CD14-positive monocyte (primary cell): Measurements from ENCODE around the gene KRTAP10-6. TPM values are rescaled to one million over a fixed set of nuclear protein-coding genes. Genes with fewer than 3 reads are reported as not detected.

Experiments
- DNase-seq, 3 donors: peaks; one replicate each; pipeline ENCODE4 v3.0.0-alpha.2; 2011 to 2022
- H2AFZ ChIP-seq: 2 replicates; pipeline ENCODE4 v1.6.0; 2012; ENCODE audit warnings: mild to moderate bottlenecking, low read depth, low read length, inconsistent platforms; ENCODE audit not compliant: insufficient read depth, poor library complexity, severe bottlenecking
- H3K27ac ChIP-seq, 2 donors: 1 replicate in 1 of 2; 2 replicates in 1 of 2; pipeline ENCODE4 v1.5.1; 2012 to 2013; ENCODE audit warnings: low read length in 2 of 2, control low read depth in 1 of 2, inconsistent platforms in 1 of 2, low read depth in 1 of 2, mild to moderate bottlenecking in 1 of 2
- H3K27me3 ChIP-seq, 2 donors: one replicate each; pipeline versions ENCODE4 v1.6.0 to v1.6.1; 2011 to 2013; ENCODE audit warnings: low read length in 2 of 2; ENCODE audit not compliant: control insufficient read depth in 2 of 2, insufficient read depth in 2 of 2
- H3K36me3 ChIP-seq, 2 donors: replicated peaks in 1 of 2; 1 replicate in 1 of 2; 2 replicates in 1 of 2; pipeline versions ENCODE4 v1.5.1 to v1.6.1; 2012 to 2013; ENCODE audit warnings: low read length in 2 of 2, control low read depth in 1 of 2, inconsistent platforms in 1 of 2, mild to moderate bottlenecking in 1 of 2; ENCODE audit not compliant: insufficient read depth in 2 of 2, control insufficient read depth in 1 of 2
- H3K4me1 ChIP-seq, 2 donors: 1 replicate in 1 of 2; 2 replicates in 1 of 2; pipeline versions ENCODE4 v1.5.1 to v1.6.1; 2012 to 2013; ENCODE audit warnings: low read length in 2 of 2, control low read depth in 1 of 2, inconsistent platforms in 1 of 2, mild to moderate bottlenecking in 1 of 2, moderate library complexity in 1 of 2; ENCODE audit not compliant: insufficient read depth in 2 of 2, control insufficient read depth in 1 of 2
- H3K4me2 ChIP-seq: replicated peaks from 2 replicates; pipeline ENCODE3; 2012; ENCODE audit warnings: low read length, moderate library complexity, mild to moderate bottlenecking; ENCODE audit not compliant: poor library complexity, severe bottlenecking; ENCODE audit errors: extremely low read depth
- H3K4me3 ChIP-seq, 3 experiments: fragments of 200-600 bp in 1 of 3; sonication (generic) in 1 of 3; replicated peaks in 1 of 3; 1 replicate in 2 of 3; 2 replicates in 1 of 3; pipeline ENCODE4 v1.5.1; 2011 to 2013; ENCODE audit warnings: low read length in 3 of 3, mild to moderate bottlenecking in 3 of 3, control low read depth in 2 of 3, low read depth in 2 of 3, inconsistent platforms in 1 of 3, moderate library complexity in 1 of 3
- H3K79me2 ChIP-seq: 2 replicates; pipeline ENCODE4 v1.6.0; 2012; ENCODE audit warnings: mild to moderate bottlenecking, control low read depth, inconsistent platforms, low read length, moderate library complexity; ENCODE audit not compliant: insufficient read depth
- H3K9ac ChIP-seq: 2 replicates; pipeline ENCODE4 v1.6.0; 2017; ENCODE audit warnings: low read length, mild to moderate bottlenecking; ENCODE audit not compliant: insufficient read depth, poor library complexity, severe bottlenecking
- H3K9me3 ChIP-seq, 2 donors: replicated peaks in 1 of 2; 1 replicate in 1 of 2; 2 replicates in 1 of 2; pipeline versions ENCODE4 v1.5.1 to v1.6.1; 2012 to 2013; ENCODE audit warnings: low read length in 2 of 2, control low read depth in 1 of 2; ENCODE audit not compliant: control insufficient read depth in 1 of 2, insufficient read depth in 1 of 2
- H4K20me1 ChIP-seq: 2 replicates; pipeline ENCODE4 v1.6.0; 2012; ENCODE audit warnings: mild to moderate bottlenecking, low read length, control low read depth, moderate library complexity; ENCODE audit not compliant: insufficient read depth
- H3K27ac Mint-ChIP-seq, 7 donors: one replicate each; pipeline ENCODE4 v1.8.0; 2020; ENCODE audit warnings: mild to moderate bottlenecking in 7 of 7, mixed read lengths in 7 of 7, moderate library complexity in 6 of 7, inconsistent platforms in 2 of 7
- H3K27me3 Mint-ChIP-seq, 3 donors: one replicate each; pipeline ENCODE4 v1.8.0; 2021 to 2022; ENCODE audit warnings: low read depth in 3 of 3, mild to moderate bottlenecking in 3 of 3, mixed read lengths in 3 of 3, moderate library complexity in 3 of 3, inconsistent platforms in 1 of 3
- H3K36me3 Mint-ChIP-seq, 2 donors: one replicate each; pipeline ENCODE4 v1.8.0; 2020; ENCODE audit warnings: mixed read lengths in 2 of 2, inconsistent platforms in 1 of 2, mild to moderate bottlenecking in 1 of 2
- H3K4me1 Mint-ChIP-seq: one replicate; pipeline ENCODE4 v1.8.0; 2020; ENCODE audit warnings: mild to moderate bottlenecking, mixed read lengths
- H3K4me3 Mint-ChIP-seq, 2 donors: one replicate each; pipeline ENCODE4 v1.8.0; 2020; ENCODE audit warnings: mild to moderate bottlenecking in 2 of 2, mixed read lengths in 2 of 2, moderate library complexity in 1 of 2
- H3K9me3 Mint-ChIP-seq, 7 donors: one replicate each; pipeline ENCODE4 v1.8.0; 2020 to 2022; ENCODE audit warnings: mixed read lengths in 7 of 7, mild to moderate bottlenecking in 6 of 7, moderate library complexity in 6 of 7, inconsistent platforms in 2 of 7
- WGBS: methylation state at CpG from one replicate; pipeline ENCODE4 v1.1.5; 2013; ENCODE audit warnings: missing lambda C conversion rate; ENCODE audit not compliant: insufficient coverage; 5-methylcytosine and 5-hydroxymethylcytosine counted together
- intact Hi-C, 2 donors: fragments of 100-400 bp; cut with micrococcal nuclease; formaldehyde crosslinking; loops; one replicate each; pipeline versions ENCODE4 v1.15.0 to v1.15.1; 2023
- polyA plus RNA-seq, 3 donors: library from polyadenylated mRNA; depleted of rRNA in 1 of 3; unstranded in 2 of 3; stranded (reverse) in 1 of 3; fragments of 300-500 nt in 2 of 3; fragments of >200 nt in 1 of 3; fragmentation: Illumina TruSeq in 2 of 3; gene quantifications; 1 replicate in 2 of 3; 2 replicates in 1 of 3; pipeline ENCODE4 v1.2.3, GENCODE V29; 2012 to 2021
- TF ChIP-seq, protein P1 (sequence below): fragments of 200-600 bp; IDR thresholded peaks from one replicate; pipeline ENCODE4 v1.8.0; 2022; ENCODE audit warnings: antibody characterized with exemption, mild to moderate bottlenecking

KRTAP10-6 gene
- polyA plus RNA-seq, 3 donors, result not detected

DNA sequence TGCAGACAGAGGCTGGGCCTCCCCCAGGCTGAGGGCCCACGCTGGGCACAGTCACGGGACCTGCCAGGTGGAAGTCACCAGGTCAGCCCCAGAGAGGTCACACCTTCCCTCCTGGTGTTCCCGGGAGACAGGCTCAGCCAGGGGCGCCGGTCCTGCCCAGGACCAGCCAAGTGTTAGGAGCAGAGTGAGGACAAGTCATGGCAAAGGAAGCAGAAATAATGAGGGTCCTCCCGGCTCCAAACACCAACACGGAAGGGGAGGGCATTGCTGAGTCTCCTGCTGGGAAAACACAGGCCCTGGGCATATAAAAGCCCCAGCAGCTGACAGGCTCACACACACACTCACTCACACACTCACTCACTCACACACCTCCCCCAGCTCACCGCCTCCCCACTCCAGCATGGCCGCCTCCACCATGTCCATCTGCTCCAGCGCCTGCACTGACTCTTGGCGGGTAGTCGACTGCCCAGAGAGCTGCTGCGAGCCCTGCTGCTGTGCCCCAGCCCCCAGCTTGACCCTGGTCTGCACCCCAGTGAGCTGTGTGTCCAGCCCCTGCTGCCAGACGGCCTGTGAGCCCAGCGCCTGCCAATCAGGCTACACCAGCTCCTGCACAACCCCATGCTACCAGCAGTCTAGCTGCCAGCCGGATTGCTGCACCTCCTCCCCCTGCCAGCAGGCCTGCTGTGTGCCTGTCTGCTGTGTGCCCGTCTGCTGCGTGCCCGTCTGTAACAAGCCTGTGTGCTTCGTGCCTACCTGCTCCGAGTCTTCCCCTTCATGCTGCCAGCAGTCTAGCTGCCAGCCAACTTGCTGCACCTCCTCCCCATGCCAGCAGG lies 44.9 kb upstream of the KRTAP10-6 start, which contains the start of gene KRTAP10-10:
Gene KRTAP10-10, plus strand, starts transcription at position 339 of the 833 bp plus-strand sequence. Its CDS starts 62 bp downstream, at position 401.
- 78% methylated on average over 16 of the region's 21 CpGs for WGBS
- DNase-seq, result no peak
- Mint-ChIP-seq H3K27ac (no peak within 1 kb of the TSS), H3K4me1 (no peaks in the 10 kb centered on the region), H3K9me3 (peaks cover 7 to 28% (median 24%) of the 10 kb centered on the region in 7 donors), H3K36me3 (no peaks in the 10 kb centered on the region), H3K27me3 (peaks cover 4 to 14% (median 11%) of the 10 kb centered on the region in 3 donors), H3K4me3 (no peak within 1 kb of the TSS)
- no peak within 1 kb of the TSS for H2AFZ ChIP-seq
- TF ChIP-seq, protein P1, sequence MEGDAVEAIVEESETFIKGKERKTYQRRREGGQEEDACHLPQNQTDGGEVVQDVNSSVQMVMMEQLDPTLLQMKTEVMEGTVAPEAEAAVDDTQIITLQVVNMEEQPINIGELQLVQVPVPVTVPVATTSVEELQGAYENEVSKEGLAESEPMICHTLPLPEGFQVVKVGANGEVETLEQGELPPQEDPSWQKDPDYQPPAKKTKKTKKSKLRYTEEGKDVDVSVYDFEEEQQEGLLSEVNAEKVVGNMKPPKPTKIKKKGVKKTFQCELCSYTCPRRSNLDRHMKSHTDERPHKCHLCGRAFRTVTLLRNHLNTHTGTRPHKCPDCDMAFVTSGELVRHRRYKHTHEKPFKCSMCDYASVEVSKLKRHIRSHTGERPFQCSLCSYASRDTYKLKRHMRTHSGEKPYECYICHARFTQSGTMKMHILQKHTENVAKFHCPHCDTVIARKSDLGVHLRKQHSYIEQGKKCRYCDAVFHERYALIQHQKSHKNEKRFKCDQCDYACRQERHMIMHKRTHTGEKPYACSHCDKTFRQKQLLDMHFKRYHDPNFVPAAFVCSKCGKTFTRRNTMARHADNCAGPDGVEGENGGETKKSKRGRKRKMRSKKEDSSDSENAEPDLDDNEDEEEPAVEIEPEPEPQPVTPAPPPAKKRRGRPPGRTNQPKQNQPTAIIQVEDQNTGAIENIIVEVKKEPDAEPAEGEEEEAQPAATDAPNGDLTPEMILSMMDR, result no peak
- no peak within 1 kb of the TSS for H3K4me2 ChIP-seq
- H3K27me3 ChIP-seq, result no peaks in the 10 kb centered on the region
- no peak within 1 kb of the TSS for H3K4me3 ChIP-seq
- no peak within 1 kb of the TSS for H3K27ac ChIP-seq
- H3K9ac ChIP-seq, result no peak within 1 kb of the TSS
- intact Hi-C loops, result no loop called here
- H3K9me3 ChIP-seq, result peaks cover 11 to 29% of the 10 kb centered on the region in 2 donors
- no peaks in the 10 kb centered on the region for H3K79me2 ChIP-seq
- H3K4me1 ChIP-seq, result no peaks in the 10 kb centered on the region
- no peaks in the 10 kb centered on the region for H3K36me3 ChIP-seq
- H4K20me1 ChIP-seq, result no peaks in the 10 kb centered on the region

DNA sequence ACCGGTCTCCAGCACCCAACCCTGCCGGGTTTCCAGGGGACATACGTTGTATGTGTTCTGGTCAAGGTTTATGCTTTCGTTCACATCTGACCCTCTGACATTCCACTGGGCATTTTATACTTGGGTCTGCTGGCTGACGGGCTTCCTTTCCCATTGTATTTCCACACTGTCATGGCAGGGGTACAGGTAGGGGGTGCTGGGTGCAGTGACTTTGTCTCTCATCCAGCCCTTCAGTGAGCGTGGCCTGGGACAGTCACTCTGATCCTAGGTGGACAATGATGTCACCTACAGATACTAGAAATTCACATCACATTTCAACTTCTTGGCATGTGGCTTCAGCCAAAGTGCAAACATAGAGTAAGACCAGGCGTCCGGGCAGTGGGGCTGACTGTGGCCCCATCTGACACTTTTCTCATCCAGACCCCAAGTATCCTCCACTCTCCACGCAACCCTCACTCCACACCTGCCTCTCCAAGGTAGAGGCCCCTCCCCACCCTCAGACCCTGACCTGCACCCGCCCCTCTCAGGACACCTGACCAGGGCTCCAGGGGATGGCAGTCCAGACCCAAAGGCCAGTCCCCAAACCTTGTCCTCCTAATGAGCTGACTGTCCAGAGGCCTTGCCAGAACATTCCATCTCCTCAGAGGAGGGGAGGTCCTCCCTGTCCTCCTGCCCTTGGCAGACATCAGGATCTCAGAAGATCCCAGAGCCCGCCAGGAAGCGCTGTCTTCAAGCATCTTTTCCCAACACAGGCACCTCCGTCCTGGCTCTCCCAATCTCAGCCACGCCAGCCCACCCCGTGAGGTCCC lies 44.1 kb upstream of the KRTAP10-6 start:
- H3K36me3 Mint-ChIP-seq, result no peaks in the 10 kb centered on the region
- peaks cover 9 to 31% (median 27%) of the 10 kb centered on the region in 7 donors for H3K9me3 Mint-ChIP-seq
- H3K4me2 ChIP-seq, result no peak overlapping the region
- 93% methylated on average over 10 of the region's 15 CpGs for WGBS
- H4K20me1 ChIP-seq, result no peaks in the 10 kb centered on the region
- peaks cover 3 to 14% (median 11%) of the 10 kb centered on the region in 3 donors for H3K27me3 Mint-ChIP-seq
- no peak overlapping the region for H2AFZ ChIP-seq
- H3K4me3 ChIP-seq, result no peak overlapping the region
- H3K27me3 ChIP-seq, result no peaks in the 10 kb centered on the region
- H3K4me1 ChIP-seq, result no peaks in the 10 kb centered on the region
- H3K27ac Mint-ChIP-seq, result no peak overlapping the region
- intact Hi-C loops, result no loop called here
- no peak for DNase-seq
- no peaks in the 10 kb centered on the region for H3K79me2 ChIP-seq
- H3K9ac ChIP-seq, result no peak overlapping the region
- no peaks in the 10 kb centered on the region for H3K36me3 ChIP-seq
- no peak overlapping the region for H3K4me3 Mint-ChIP-seq
- no peak overlapping the region for H3K27ac ChIP-seq
- no peaks in the 10 kb centered on the region for H3K4me1 Mint-ChIP-seq
- peaks cover 17 to 30% of the 10 kb centered on the region in 2 donors for H3K9me3 ChIP-seq
- TF ChIP-seq, protein P1, result no peak
